ENCODE results near the gene HOOK1. TPM values are rescaled to one million over a fixed set of nuclear protein-coding genes. Genes with fewer than 3 reads are reported as not detected.

The HOOK1 gene
- total RNA-seq, 4 donors from 2014 or later: 7.8 to 42.9 (median 26.6) TPM

GRCh38 chr1:59856725-59857338 lies 42.1 kb downstream of the HOOK1 start:
- H3K36me3 ChIP-seq: no peaks in the 10 kb centered on the region
- intact Hi-C loops (cut with DNase I; ENCODE audit: low total_unique reads): no loop called here
- H3K27me3 ChIP-seq: no peaks in the 10 kb centered on the region
- H3K9me3 ChIP-seq: peaks cover 0 to 4% of the 10 kb centered on the region in 2 donors
- H3K27ac ChIP-seq: peak overlapping the region; percentile 77 to 85 (median 81)
- WGBS, 2 donors (ENCODE audit: low coverage in 1 of 2): 43 to 77% methylated on average over 3 to 4 of the region's 4 CpGs
- in situ Hi-C loops (cut with MboI; ENCODE audit: low pct_ligation_motif_present in 1 of 4, low pct_unique_long_range_greater_than_20kb in 1 of 4, low sequenced_read_pairs in 3 of 4): no loop called here
- DNase-seq: peak; percentile 61
- no peak overlapping the region for H3K4me3 ChIP-seq
- H3K4me1 ChIP-seq: peaks cover 0 to 43% (median 17%) of the 10 kb centered on the region in 4 donors
- TF ChIP-seq POLR2A (IDR thresholded peaks at IDR 0.05) (no peak), POLR2AphosphoS5 (IDR thresholded peaks at IDR 0.05) (no peak), EP300 (IDR thresholded peaks at IDR 0.05; ENCODE audit: low read depth) (no peak)
- TF ChIP-seq, protein P1, sequence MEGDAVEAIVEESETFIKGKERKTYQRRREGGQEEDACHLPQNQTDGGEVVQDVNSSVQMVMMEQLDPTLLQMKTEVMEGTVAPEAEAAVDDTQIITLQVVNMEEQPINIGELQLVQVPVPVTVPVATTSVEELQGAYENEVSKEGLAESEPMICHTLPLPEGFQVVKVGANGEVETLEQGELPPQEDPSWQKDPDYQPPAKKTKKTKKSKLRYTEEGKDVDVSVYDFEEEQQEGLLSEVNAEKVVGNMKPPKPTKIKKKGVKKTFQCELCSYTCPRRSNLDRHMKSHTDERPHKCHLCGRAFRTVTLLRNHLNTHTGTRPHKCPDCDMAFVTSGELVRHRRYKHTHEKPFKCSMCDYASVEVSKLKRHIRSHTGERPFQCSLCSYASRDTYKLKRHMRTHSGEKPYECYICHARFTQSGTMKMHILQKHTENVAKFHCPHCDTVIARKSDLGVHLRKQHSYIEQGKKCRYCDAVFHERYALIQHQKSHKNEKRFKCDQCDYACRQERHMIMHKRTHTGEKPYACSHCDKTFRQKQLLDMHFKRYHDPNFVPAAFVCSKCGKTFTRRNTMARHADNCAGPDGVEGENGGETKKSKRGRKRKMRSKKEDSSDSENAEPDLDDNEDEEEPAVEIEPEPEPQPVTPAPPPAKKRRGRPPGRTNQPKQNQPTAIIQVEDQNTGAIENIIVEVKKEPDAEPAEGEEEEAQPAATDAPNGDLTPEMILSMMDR (IDR thresholded peaks at IDR 0.05): no peak

DNA sequence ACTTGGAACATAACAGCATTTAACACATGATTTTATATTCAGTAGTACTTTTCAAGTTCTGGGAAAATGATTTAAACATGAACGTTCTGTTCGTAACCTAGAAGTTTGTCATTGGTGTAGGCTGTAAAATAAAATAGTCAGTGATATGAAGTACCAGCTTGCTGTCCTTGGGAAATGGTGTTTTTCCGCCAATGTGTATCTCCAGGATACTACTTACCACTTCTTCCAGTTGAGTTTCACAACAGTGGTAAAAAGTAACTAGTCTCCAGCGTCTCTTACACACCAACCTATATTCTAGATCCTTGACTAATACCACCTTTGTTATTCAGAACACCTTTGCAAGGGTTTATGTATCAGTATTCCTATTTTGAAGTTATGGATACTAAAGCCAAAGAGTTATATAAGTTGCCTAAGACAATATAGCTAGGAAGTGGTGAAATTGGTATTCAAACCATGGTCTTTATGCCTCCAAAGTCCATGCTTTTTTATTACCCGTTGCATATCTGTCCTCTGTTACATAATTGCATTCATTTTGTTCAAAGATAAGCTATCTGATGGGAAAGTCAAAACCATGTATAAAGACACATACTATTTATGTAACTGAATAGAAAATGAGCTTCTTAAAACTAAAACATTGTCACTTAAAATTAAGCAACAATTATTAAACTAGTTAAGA lies 43.1 kb downstream of the HOOK1 start:
- Histone ChIP-seq H3K4me3 (no peak overlapping the region), H3K4me1 (peaks cover 0 to 43% (median 17%) of the 10 kb centered on the region in 4 donors), H3K9me3 (peaks cover 0 to 4% of the 10 kb centered on the region in 2 donors), H3K27me3 (no peaks in the 10 kb centered on the region), H3K27ac (peak overlapping the region; percentile 77 to 85 (median 81)), H3K36me3 (no peaks in the 10 kb centered on the region)
- no peak for DNase-seq
- TF ChIP-seq POLR2AphosphoS5 (IDR thresholded peaks at IDR 0.05) (peak in 1 of 3 donors; percentile 47), POLR2A (IDR thresholded peaks at IDR 0.05) (no peak)
- TF ChIP-seq, protein P1 (IDR thresholded peaks at IDR 0.05): no peak
- in situ Hi-C loops (cut with MboI; ENCODE audit: low pct_ligation_motif_present in 1 of 4, low pct_unique_long_range_greater_than_20kb in 1 of 4, low sequenced_read_pairs in 3 of 4): no loop called here
- intact Hi-C loops (cut with DNase I; ENCODE audit: low total_unique reads): no loop called here
- 42 to 53% methylated on average over 5 of the region's 5 CpGs for WGBS, 2 donors (ENCODE audit: low coverage in 1 of 2)

- Histone ChIP-seq H3K9me3 (no peaks in the 10 kb centered on the region), H3K36me3 (peaks cover 0 to 6% (median 0%) of the 10 kb centered on the region in 4 donors), H3K27ac (peak overlapping the region in 1 of 4 donors; percentile 6), H3K4me1 (peaks cover 0 to 14% (median 3%) of the 10 kb centered on the region in 4 donors), H3K4me3 (no peak overlapping the region), H3K27me3 (no peaks in the 10 kb centered on the region)
- DNase-seq: no peak
- intact Hi-C loops (cut with DNase I; ENCODE audit: low total_unique reads) (no loop called here), in situ Hi-C loops (cut with MboI; ENCODE audit: low pct_ligation_motif_present in 1 of 4, low pct_unique_long_range_greater_than_20kb in 1 of 4, low sequenced_read_pairs in 3 of 4) (no loop called here)
- TF ChIP-seq EP300 (IDR thresholded peaks at IDR 0.05; ENCODE audit: low read depth) (no peak), POLR2A (IDR thresholded peaks at IDR 0.05) (no peak), POLR2AphosphoS5 (IDR thresholded peaks at IDR 0.05) (no peak)
- TF ChIP-seq, protein P1 (IDR thresholded peaks at IDR 0.05): no peak
- WGBS, 2 donors (ENCODE audit: low coverage in 1 of 2): 71 to 79% methylated on average over 2 of the region's 2 CpGs
Observed at GRCh38 chr1:59866462-59866861, 51.7 kb downstream of the HOOK1 start.

GRCh38 chr1:59871746-59872145 lies 57.0 kb downstream of the HOOK1 start:
- no peak for TF ChIP-seq POLR2A (IDR thresholded peaks at IDR 0.05)
- no peak for TF ChIP-seq POLR2AphosphoS5 (IDR thresholded peaks at IDR 0.05)
- TF ChIP-seq, protein P1 (IDR thresholded peaks at IDR 0.05): no peak
- TF ChIP-seq EP300 (IDR thresholded peaks at IDR 0.05; ENCODE audit: low read depth): no peak
- in situ Hi-C loops (cut with MboI; ENCODE audit: low pct_ligation_motif_present in 1 of 4, low pct_unique_long_range_greater_than_20kb in 1 of 4, low sequenced_read_pairs in 3 of 4) (no loop called here), intact Hi-C loops (cut with DNase I; ENCODE audit: low total_unique reads) (no loop called here)
- H3K27me3 ChIP-seq: no peaks in the 10 kb centered on the region
- peaks cover 0 to 2% (median under 1%) of the 10 kb centered on the region in 4 donors for H3K4me1 ChIP-seq
- H3K27ac ChIP-seq: no peak overlapping the region
- no peak for DNase-seq
- no peak overlapping the region for H3K4me3 ChIP-seq
- H3K9me3 ChIP-seq: no peaks in the 10 kb centered on the region
- H3K36me3 ChIP-seq: peaks cover 0 to 11% (median 0%) of the 10 kb centered on the region in 4 donors

Data from transverse colon (tissue), 4 donors.